CD4-positive, alpha-beta T cell treated with Interleukin-21 for 1 hour (primary cell): ENCODE results near the gene MINDY4.

ENCODE experiments used
- DNase-seq: peaks from one replicate; pipeline ENCODE4 v3.0.0-alpha.2; 2020

Gene MINDY4

GRCh38 chr7:30858576-30858975 lies 87.4 kb downstream of the MINDY4 start:
- no peak for DNase-seq

- no peak for DNase-seq
Measured at GRCh38 chr7:30859202-30859939, 88.2 kb downstream of the MINDY4 start.

DNA sequence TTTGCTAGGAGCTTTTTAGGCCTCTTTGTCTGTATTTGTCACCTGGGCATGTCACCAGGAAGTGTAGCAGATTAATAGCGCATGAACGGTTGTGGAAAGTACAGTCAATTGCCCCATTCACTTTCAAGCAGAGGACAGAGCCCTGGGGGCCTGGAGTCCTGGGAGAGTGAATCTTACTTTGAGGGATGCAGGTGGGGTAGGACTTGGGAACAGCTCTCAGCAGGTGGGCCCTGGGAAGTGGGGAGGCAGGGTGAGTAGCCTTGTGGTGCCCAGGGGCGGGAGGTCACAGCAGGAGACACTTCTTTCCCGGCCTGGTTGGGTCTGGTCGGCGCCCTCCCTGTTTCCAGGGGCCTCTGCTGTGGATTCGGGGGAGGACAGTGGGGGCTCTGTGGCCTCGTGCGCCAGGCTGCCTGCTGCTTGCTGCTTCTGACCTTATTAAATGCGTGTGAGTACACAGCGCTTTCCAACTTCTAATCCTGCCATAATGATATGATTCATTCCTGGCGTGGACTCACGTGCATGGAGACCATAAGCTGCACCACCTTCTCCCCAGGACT lies 88.8 kb downstream of the MINDY4 start:
- DNase-seq: no peak

DNA sequence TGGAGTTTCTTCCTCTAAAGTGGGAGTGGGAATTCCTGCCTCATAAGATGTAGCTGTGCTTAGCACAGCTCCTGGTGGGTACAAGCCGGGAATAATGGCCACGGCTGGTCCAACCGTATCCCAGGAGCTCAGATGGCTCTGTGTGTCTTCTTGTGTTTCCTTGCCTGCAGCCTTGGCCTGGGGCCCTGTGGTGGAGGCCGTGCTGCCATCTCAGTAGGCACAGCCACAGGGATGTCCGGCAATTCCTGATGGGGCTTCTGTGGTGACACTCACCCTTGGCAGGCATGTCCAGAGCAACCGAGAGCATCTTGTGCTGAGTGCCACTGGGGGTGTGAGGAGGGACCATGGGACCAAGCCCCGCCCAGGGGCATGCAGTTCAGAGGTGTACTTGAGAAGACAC lies 90.4 kb downstream of the MINDY4 start:
- DNase-seq: no peak

DNA sequence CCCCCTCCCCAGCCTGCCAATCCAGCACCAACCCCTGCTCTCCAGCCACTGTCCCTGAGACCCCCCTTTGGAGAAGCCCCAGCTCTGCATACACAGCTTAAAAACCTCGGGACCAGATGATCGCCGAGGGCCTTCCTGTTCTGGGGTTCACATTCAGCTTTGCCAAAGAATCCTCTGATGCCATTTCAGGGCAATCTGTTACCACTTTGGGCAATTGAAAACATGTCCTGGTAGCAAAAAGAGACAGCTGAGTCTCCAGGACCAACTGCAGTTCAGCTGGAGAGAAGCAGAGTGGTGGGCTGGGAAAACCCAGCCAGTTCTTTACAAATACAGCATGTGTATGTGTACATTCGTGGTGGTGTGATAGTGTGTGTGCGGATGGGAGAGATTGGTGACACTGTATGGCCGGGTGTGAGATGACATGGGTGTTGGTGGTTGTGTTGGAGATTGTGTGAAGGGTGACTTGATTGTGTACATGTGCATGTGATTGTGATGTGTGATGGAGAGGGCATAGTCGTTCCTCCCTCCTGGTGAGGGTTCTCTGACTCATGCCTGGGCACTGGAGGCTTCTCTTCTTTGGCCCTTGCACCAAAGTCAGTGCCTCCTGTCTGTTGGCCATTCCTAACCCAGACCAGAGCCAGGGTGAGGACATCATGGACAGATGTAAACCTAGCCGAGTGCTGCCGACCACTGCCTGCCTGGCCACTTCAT lies 91.9 kb downstream of the MINDY4 start:
- DNase-seq: no peak

- no peak for DNase-seq
Measured at GRCh38 chr7:30863706-30864035, 92.5 kb downstream of the MINDY4 start.

DNA sequence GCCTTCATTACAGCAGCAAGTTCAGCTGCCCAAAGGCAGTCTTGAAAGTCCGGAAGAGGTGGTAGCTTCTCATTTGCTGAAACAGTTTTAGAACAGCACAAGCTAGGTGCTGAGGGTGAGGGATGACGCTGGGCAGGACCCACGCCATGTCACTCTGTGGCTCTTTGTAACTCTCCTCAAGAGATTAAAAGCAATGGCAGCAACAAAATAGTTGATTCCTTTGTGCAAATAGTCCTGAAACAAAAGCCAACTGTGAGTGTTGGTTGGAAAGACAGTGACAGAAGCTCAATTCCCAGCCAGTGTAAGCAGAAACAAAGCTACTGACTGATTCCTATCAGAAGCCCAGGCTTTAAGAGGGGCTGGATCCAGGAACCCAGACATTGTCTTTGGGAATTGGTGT lies 92.9 kb downstream of the MINDY4 start:
- no peak for DNase-seq

DNA sequence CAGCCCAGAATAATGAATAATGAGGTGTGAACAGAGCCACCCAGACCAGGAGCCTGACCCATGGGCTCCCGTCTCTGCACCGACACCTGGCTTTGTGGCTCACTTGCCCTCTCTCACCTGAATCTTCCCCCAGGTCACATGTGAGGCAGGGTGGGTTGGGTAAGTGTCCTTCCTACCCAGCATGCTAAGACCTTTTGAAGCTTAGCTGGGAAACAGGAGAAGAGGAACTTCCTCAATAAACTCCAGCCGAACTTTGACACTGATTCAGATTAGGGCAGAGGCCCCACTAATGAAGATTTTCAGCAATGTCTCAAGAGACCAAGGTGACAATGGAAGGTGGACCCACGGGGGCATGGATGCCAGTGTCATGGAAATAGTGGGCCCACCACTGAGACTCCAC lies 93.9 kb downstream of the MINDY4 start:
- DNase-seq: no peak

DNA sequence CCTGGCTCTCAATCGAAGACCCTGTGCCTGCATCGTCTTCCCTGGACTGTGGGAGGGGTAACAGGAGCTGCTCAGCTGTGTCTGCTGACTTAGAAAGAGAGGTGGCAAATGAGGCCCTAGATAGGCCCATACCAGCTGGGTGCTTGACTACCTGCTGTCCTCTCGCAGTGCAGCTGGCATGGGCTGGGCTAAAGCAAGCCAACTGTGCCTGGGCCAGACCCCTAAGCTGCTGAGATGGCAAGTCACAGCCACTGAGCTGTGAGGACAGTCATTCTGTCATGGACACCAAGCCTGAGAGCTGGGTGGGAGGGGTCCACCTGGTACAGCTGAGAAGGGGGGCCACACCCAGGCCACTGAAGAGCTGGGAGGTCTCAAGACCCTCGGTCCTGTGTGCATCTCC lies 94.6 kb downstream of the MINDY4 start:
- no peak for DNase-seq

- DNase-seq: no peak
Measured at GRCh38 chr7:30866939-30867338, 95.7 kb downstream of the MINDY4 start.

- DNase-seq: no peak
Measured at GRCh38 chr7:30867483-30867882, 96.3 kb downstream of the MINDY4 start.

- DNase-seq: no peak
Measured at GRCh38 chr7:30869794-30870611, 98.8 kb downstream of the MINDY4 start.

DNA sequence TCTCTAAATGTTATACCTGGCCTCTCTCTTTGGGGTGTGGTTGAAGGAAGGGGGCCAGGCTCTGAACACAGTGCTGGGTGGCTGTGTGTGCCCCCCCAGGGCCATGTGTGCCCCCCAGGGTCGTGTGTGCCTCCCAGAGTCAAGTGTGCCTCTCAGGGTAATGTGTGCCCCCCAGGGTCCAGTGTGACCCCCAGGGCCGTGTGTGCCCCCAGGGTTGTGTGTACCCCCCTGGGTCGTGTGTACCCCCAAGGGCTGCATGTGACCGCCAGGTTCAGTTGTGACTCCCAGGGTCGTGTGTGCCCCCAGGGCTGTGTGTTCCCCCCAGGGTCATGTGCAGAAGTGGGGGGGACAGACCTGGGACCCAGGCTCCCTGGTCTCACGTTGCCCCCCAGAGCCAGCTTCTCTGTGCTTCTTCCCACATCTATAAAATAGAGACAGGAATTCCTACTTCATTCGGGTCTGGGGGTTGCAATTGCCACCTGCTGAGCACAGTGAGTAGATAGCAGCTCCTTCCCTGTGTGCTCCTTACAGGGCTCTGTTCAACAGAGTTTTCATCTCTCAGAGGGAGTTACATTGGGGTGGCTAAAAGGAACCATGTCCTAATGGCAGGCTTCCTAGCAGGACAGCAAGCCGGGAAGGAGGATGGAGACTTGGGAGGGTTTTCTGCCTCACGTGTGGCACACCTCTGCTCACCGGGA lies 99.8 kb downstream of the MINDY4 start:
- DNase-seq: no peak

- DNase-seq: no peak
Measured at GRCh38 chr7:30871655-30872054, 100.4 kb downstream of the MINDY4 start.

DNA sequence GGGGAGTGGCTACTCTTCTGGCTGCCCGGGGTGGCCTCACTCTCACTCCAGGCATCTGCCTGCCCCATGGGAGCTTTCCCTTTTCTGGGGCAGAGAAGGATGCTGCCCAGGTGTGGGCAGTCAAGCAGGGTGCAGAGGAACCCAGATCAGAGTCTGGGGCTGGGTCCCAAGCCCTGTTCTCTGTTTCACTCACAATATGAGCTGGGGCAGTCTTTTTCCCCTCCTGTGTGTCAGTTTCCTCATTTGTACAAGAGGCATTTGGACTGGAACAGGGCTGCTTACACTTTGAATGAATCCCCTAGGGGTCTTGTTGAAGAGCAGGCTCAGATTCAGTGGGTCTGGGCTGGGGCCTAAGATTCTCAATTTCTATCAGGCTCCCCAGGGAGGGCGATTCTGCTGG lies 102.0 kb downstream of the MINDY4 start:
- DNase-seq: no peak

- DNase-seq: no peak
Measured at GRCh38 chr7:30873656-30874055, 102.4 kb downstream of the MINDY4 start.

- DNase-seq: no peak
Measured at GRCh38 chr7:30874656-30875302, 103.6 kb downstream of the MINDY4 start.

- DNase-seq: no peak
Measured at GRCh38 chr7:30877015-30877769, 106.0 kb downstream of the MINDY4 start.

GRCh38 chr7:30877993-30878392 lies 106.8 kb downstream of the MINDY4 start:
- DNase-seq: no peak

- no peak for DNase-seq
Measured at GRCh38 chr7:30879139-30880124, 108.2 kb downstream of the MINDY4 start.
